GM12873 (cell line): ENCODE data around the gene AKAP10.

ENCODE experiments used
- TF ChIP-seq, protein P1 (sequence below): IDR thresholded peaks from 2 replicates; pipeline ENCODE4 v1.5.1; 2012; ENCODE audit warnings: low read depth, mild to moderate bottlenecking, moderate library complexity, low read length, control low read depth; ENCODE audit not compliant: insufficient read depth; ENCODE audit errors: missing control alignments

The AKAP10 gene

DNA sequence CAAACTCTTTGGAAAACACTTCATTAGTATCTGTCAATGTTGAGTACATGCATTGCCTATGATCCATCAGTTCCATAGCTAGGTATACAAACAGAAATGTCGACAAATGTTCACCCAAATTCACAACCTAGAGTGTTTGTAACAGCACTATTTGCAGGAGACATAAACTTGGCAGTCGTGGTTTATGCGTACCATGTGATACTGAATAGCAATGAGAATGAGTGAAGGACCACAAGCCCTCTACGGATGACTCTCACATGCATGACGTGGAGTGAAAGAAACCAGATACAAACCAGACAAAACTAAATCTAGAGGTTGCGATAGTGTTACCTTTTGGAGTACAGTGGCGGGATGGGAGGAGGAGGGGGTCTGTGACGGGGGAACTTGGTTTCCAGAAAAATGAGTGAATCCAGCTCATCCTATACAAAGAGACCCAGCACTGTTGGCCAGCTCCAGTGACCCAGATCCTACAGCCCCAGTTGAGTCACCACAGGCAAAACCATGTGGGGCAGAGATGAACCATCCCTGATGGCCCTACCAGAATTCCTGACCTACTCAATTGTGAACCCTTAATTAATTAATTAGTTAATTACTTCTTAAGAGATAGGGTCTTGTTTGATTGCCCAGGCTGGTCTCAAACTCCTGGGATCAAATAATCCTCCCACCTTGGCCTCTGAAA, 94.0 kb downstream of the AKAP10 start:
- TF ChIP-seq, protein P1, sequence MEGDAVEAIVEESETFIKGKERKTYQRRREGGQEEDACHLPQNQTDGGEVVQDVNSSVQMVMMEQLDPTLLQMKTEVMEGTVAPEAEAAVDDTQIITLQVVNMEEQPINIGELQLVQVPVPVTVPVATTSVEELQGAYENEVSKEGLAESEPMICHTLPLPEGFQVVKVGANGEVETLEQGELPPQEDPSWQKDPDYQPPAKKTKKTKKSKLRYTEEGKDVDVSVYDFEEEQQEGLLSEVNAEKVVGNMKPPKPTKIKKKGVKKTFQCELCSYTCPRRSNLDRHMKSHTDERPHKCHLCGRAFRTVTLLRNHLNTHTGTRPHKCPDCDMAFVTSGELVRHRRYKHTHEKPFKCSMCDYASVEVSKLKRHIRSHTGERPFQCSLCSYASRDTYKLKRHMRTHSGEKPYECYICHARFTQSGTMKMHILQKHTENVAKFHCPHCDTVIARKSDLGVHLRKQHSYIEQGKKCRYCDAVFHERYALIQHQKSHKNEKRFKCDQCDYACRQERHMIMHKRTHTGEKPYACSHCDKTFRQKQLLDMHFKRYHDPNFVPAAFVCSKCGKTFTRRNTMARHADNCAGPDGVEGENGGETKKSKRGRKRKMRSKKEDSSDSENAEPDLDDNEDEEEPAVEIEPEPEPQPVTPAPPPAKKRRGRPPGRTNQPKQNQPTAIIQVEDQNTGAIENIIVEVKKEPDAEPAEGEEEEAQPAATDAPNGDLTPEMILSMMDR = no peak

DNA sequence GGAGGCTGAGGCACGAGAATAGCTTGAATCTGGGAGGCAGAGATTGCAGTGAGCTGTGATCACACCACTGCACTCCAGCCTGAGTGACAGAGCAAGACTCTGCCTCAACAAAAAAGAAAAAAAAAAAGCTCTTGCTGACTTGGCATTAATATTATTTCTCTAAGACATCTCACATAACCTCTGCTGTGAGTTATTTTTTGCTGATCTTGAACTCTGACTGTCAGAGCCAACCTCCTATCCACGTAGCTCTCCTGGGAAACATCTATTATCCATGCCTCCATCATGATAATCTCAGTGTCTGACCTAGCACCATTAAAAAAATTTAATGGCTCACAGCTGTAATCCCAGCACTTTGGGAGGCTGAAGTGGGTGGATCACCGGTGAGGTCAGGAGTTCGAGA, 97.2 kb downstream of the AKAP10 start:
- TF ChIP-seq, protein P1 = no peak

DNA sequence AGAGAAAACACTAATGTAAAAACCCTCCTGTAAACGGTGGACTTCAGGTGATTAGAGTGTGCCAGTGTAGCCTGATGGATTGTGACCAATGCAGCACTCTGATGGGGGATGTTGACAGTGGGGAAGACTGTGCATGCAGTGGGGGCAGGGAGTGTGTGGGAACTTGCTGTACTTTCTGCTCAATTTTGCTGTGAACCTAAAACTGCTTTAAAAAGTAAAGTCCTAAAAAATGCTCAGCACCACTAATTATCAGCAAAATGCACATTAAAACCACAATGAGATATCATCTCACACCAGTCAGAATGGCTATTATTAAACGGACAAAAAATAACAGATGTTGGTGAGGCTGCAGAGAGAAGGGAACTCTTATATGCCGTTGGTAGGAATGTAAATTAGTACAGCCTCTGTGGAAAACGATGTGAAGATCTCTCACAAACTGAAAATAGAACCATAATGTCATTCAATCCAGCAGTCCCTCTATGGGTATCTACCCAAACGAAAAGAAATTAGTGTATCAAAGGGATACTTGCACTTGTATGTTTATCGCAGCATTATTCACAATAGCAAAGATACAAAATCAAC, 100.2 kb downstream of the AKAP10 start:
- TF ChIP-seq, protein P1 = no peak

DNA sequence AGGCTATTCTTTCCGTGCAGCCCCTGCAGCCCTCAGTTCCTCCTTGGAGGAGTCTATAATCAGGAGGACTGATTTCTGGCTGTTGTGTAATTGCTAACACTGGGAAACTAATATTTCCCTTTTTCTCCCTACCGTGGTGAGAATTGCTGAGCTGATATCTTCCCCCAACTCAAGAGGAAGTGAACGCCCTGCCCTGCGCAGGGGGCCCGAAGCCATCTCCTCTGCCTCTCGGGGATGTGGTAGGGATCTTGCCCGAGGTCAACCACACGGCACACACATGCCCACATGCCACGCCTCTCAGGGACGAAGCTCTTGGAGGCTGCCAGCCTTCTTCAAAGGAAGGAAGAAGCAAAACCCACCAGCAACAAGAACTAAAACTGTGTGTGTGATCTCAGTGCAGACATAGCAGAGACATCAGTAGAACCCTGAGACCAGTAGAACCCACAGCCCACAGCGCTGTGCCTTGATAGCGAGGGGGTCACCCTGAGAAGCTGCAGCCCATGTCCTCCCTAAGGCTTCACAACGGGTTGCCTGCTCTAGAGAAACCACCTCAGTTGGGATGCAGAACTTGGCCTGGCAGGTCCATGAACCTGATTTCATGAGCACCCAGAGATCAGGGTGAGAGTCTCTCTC, 101.0 kb downstream of the AKAP10 start:
- TF ChIP-seq, protein P1 = no peak

DNA sequence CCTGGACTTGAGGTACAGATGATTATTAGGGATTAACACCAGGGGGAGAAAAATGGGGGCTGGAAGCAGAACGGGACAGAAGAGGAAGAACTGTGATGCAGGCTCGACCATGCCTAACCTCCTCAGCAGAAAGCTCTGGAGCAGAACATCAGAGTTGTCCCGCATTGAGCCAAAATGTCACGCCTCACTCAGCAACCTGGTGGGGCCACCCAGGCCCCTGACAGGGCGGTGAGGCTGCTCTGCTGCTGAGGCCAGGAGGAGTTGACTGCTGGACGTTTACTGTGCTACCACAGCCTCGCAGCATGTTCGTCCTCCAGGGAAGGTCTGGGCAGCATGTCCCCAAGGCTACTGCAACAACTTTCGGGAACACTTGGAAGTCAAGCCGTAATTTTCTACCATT, 103.4 kb downstream of the AKAP10 start:
- TF ChIP-seq, protein P1 = no peak

DNA sequence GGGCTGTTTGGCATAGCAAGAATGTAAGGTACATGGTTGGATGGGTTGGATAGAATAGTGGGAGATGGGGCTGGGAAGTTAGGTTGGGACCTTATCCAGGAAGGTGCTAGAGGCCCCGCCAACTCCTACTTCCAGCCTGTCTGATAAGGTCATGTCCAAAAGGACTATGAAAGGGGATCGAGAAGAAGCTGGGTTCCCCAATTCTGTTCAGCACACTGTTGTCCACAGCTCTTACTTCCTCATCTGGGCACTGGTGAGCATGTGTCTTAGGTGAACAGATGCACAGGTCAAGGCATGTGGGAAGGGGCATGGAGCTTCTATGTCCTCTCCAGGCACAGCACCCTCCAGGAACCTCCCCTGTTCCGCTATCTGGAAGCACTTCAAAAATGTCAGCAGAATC, 104.3 kb downstream of the AKAP10 start:
- TF ChIP-seq, protein P1 = no peak

DNA sequence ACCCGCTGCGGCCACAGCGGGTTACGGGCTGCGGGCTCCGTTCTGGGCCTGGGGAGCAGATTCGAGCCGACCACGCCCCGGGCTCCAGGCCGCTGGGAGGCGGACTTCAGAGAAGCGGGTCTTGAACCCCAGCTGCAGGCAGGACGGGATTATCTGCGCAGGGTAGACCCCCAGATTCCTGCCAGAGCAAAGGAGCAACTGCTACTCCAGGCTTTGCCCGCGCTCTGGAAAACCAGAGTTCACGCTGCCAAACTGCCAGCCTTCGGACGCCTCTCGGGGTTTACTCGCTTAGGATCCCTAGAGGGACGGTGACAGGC, 109.6 kb downstream of the AKAP10 start:
- TF ChIP-seq, protein P1 = no peak
